HG02588 (cell line): ENCODE results near the gene MAF.

Source experiments
- ATAC-seq: cut with Tn5 transposase; IDR thresholded peaks from one replicate; pipeline ENCODE4 v1.9.1; 2021; ENCODE audit warnings: mild to moderate bottlenecking, moderate library complexity; ENCODE audit not compliant: unreplicated experiment

The MAF gene

DNA sequence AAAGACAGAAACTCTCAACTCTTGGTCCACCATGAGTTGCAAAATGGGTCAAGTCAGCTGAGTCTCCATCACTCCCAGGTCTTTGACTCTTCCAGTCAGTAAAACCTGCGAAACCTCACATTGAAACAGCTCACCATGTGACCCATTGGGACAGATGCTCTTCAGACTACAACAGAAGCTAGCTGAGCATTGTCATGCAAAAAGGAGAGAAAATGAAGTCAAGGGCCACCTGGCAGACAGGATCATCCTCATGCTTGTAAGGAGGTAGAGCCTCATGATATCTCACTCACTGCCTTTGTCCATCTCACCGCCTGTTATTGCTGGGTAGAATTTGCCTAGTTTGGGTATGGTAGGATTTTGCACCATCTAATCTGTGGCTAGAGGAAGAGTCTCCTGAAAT, 50.2 kb downstream of the MAF start:
- no peak for ATAC-seq

GRCh38 chr16:79547085-79547484, 53.5 kb downstream of the MAF start:
- no peak for ATAC-seq
